Measurements from ENCODE around the gene THUMPD3.

DNA sequence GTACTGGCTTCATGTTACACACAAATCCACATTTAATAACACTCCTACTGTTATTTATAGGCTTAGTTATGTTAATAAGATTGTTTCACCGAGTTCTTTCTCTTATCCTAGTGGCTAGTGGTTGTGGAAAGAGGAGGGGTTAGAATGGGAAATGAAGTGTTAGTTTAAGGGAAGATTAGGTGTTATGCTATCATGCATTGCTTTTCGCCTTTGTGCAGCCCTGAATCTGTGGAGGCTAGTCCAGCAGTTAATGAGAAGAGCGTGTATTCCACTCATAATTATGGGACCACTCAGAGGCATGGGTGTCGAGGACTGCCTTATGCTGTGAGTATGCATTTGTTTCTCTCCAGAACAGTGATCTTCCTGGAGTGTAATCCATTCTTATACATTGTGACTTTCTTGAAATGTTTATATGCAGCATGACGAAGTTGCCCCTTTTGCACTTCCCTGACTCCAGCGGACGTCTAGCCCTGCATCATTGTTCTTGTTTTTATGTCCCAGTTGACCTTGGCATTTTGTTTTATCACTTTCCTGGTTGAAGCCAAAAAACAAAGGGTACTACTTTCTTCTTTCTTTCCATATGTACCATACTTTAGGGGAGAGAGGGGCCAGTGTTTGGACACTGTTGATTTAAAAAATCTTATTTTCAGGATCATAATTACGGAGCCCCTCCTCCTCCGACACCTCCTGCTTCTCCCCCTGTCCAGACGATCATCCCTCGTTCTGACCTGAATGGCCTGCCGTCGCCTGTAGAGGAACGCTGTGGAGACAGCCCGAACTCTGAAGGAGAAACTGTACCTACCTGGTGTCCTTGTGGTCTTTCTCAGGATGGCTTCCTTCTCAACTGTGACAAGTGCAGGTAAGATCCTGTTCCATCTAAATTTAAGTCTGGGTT lies 71.0 kb downstream of the THUMPD3 start:
- TF ChIP-seq SP1 (CRISPR knock-in tag; IDR thresholded peaks at IDR 0.05) (no peak), ZBTB9 (CRISPR knock-in tag; IDR thresholded peaks at IDR 0.05) (no peak), GABPA (tag; conservative IDR thresholded peaks at IDR 0.05; ENCODE audit: low read depth) (no peak), CREB1 (IDR thresholded peaks at IDR 0.05) (no peak), CREB1 (CRISPR knock-in tag; IDR thresholded peaks at IDR 0.05) (no peak), MCM5 (IDR thresholded peaks at IDR 0.05; ENCODE audit: low read depth) (no peak), POLR2AphosphoS5 (IDR thresholded peaks at IDR 0.05; ENCODE audit: control insufficient read depth, insufficient read depth, low read depth, low read length) (no peak), KDM4B (IDR thresholded peaks at IDR 0.05; ENCODE audit: borderline replicate concordance in 2 of 2, low read depth in 1 of 2) (no peak), TCF15 (CRISPR knock-in tag; IDR thresholded peaks at IDR 0.05) (no peak), CEBPB (tag; IDR thresholded peaks at IDR 0.05) (no peak), SMAD3 (CRISPR knock-in tag; conservative IDR thresholded peaks at IDR 0.05) (no peak)
- TF ChIP-seq, protein P1, sequence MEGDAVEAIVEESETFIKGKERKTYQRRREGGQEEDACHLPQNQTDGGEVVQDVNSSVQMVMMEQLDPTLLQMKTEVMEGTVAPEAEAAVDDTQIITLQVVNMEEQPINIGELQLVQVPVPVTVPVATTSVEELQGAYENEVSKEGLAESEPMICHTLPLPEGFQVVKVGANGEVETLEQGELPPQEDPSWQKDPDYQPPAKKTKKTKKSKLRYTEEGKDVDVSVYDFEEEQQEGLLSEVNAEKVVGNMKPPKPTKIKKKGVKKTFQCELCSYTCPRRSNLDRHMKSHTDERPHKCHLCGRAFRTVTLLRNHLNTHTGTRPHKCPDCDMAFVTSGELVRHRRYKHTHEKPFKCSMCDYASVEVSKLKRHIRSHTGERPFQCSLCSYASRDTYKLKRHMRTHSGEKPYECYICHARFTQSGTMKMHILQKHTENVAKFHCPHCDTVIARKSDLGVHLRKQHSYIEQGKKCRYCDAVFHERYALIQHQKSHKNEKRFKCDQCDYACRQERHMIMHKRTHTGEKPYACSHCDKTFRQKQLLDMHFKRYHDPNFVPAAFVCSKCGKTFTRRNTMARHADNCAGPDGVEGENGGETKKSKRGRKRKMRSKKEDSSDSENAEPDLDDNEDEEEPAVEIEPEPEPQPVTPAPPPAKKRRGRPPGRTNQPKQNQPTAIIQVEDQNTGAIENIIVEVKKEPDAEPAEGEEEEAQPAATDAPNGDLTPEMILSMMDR (IDR thresholded peaks at IDR 0.05 in 2 of 3, conservative IDR thresholded peaks at IDR 0.05 in 1 of 3; ENCODE audit: insufficient read depth in 2 of 3, low read depth in 1 of 3, low read length in 3 of 3), result no peak
- TF ChIP-seq, protein P2, sequence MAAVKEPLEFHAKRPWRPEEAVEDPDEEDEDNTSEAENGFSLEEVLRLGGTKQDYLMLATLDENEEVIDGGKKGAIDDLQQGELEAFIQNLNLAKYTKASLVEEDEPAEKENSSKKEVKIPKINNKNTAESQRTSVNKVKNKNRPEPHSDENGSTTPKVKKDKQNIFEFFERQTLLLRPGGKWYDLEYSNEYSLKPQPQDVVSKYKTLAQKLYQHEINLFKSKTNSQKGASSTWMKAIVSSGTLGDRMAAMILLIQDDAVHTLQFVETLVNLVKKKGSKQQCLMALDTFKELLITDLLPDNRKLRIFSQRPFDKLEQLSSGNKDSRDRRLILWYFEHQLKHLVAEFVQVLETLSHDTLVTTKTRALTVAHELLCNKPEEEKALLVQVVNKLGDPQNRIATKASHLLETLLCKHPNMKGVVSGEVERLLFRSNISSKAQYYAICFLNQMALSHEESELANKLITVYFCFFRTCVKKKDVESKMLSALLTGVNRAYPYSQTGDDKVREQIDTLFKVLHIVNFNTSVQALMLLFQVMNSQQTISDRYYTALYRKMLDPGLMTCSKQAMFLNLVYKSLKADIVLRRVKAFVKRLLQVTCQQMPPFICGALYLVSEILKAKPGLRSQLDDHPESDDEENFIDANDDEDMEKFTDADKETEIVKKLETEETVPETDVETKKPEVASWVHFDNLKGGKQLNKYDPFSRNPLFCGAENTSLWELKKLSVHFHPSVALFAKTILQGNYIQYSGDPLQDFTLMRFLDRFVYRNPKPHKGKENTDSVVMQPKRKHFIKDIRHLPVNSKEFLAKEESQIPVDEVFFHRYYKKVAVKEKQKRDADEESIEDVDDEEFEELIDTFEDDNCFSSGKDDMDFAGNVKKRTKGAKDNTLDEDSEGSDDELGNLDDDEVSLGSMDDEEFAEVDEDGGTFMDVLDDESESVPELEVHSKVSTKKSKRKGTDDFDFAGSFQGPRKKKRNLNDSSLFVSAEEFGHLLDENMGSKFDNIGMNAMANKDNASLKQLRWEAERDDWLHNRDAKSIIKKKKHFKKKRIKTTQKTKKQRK (IDR thresholded peaks at IDR 0.05; ENCODE audit: borderline replicate concordance, low read depth, low read length), result no peak
